ENCODE data around the gene SPEF2. TPM values are rescaled to one million over a fixed set of nuclear protein-coding genes. Genes with fewer than 3 reads are reported as not detected.

SPEF2 gene, protein sequence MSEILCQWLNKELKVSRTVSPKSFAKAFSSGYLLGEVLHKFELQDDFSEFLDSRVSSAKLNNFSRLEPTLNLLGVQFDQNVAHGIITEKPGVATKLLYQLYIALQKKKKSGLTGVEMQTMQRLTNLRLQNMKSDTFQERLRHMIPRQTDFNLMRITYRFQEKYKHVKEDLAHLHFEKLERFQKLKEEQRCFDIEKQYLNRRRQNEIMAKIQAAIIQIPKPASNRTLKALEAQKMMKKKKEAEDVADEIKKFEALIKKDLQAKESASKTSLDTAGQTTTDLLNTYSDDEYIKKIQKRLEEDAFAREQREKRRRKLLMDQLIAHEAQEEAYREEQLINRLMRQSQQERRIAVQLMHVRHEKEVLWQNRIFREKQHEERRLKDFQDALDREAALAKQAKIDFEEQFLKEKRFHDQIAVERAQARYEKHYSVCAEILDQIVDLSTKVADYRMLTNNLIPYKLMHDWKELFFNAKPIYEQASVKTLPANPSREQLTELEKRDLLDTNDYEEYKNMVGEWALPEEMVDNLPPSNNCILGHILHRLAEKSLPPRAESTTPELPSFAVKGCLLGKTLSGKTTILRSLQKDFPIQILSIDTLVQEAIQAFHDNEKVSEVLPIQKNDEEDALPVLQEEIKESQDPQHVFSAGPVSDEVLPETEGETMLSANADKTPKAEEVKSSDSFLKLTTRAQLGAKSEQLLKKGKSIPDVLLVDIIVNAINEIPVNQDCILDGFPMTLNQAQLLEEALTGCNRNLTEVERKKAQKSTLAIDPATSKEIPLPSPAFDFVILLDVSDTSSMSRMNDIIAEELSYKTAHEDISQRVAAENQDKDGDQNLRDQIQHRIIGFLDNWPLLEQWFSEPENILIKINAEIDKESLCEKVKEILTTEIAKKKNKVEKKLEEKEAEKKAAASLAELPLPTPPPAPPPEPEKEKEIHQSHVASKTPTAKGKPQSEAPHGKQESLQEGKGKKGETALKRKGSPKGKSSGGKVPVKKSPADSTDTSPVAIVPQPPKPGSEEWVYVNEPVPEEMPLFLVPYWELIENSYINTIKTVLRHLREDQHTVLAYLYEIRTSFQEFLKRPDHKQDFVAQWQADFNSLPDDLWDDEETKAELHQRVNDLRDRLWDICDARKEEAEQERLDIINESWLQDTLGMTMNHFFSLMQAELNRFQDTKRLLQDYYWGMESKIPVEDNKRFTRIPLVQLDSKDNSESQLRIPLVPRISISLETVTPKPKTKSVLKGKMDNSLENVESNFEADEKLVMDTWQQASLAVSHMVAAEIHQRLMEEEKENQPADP (N-terminal part only)
- 4.2 and 9.1 TPM in 2 replicates for total RNA-seq (2014; rRNA removed; shearing (Covaris generic); ENCODE audit: low replicate concordance)

DNA sequence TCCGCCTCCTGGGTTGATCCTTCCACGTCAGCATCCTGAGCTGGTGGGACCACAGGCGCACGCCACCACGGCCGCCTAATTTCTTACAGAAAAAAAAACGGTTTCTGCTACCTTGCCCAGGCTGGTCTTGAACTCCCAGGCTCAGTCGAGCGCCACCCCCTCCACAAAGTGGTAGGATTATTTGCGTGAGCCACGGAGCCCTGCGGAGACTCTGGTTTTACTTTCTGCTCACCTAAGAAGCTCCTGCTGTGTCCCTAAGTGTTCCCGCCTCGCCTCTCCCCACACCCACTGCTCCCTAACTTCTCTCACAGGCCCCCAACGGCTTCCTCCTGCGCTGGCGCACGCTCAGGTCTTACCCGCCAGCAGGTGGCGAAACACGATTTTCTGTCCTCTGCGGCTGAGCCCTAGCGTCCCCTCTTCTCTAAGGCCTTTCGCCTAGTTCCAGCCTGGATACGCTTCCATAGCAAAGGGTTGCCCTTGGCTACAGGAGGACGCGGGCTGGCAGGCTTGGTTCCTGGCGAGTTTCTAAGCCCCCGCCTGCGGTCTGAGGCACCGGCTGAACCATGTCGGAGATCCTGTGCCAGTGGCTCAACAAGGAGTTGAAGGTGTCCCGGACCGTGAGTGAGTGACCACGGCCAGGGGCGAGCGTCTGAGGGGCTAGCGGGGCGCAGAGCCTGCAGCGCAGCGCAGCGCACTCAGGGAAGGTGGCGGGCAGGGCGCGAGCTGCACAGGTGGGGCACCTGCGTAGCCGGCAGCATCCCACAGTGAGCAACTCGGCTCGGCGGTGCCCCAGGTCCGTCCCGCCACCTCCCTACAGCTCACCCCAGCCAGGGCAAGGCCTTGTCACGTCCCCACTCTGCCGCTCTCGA lies at the start of gene SPEF2:
Gene SPEF2, plus strand, starts transcription at position 429 of the 869 bp plus-strand sequence. Its CDS starts 135 bp downstream, at position 564.
- peak; percentile 89 for DNase-seq
- Histone ChIP-seq H3K4me3 (peak within 1 kb of the TSS; percentile 70), H3K27me3 (no peaks in the 10 kb centered on the region), H3K36me3 (no peaks in the 10 kb centered on the region), H3K9me3 (no peaks in the 10 kb centered on the region)

DNA sequence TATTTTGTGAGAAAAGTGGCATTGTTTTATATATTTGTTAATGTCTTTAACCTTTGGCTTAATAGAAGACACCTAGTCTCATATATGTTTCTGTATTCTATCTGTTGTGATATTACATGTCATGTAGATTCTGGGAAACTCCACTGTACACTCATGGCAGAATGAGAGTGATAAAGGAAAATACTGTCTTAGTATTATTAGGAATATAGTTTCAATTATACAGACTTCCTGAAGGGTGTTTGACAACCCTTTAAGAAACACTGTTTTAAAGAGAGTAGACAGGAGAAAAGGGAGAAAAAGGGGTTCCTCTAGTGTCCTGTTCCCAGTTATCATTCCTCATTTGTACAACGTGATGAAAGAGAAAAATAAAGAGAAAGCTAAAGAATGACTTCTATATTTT lies 42.1 kb upstream of the SPEF2 start:
- H3K36me3 ChIP-seq: no peaks in the 10 kb centered on the region
- no peaks in the 10 kb centered on the region; the same call in 1 of the 2 replicates for H3K27me3 ChIP-seq
- no peaks in the 10 kb centered on the region for H3K9me3 ChIP-seq
- H3K4me3 ChIP-seq: no peak overlapping the region
- no peak for DNase-seq

DNA sequence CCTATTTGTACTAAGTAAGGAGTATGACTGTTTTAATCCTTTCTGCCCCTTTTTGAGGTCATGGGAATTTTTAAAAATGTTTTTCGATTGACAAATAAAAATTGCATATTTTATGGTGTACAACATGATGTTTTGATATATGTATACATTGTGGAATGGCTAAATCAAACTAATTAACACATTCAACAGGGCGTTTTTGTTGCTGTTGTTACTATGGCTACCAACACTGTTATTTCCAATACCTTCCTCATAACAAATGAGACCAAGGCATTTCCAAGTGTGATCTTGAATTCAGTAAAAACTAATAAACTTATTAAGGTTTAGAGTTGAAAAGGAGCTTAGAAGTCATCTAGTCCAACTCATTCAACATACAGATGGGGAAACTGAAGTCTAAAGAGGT lies 30.2 kb upstream of the SPEF2 start:
- no peak for DNase-seq
- Histone ChIP-seq H3K27me3 (peaks cover 9% of the 10 kb centered on the region; the same call in 1 of the 2 replicates), H3K9me3 (no peaks in the 10 kb centered on the region), H3K36me3 (no peaks in the 10 kb centered on the region), H3K4me3 (no peak overlapping the region)

DNA sequence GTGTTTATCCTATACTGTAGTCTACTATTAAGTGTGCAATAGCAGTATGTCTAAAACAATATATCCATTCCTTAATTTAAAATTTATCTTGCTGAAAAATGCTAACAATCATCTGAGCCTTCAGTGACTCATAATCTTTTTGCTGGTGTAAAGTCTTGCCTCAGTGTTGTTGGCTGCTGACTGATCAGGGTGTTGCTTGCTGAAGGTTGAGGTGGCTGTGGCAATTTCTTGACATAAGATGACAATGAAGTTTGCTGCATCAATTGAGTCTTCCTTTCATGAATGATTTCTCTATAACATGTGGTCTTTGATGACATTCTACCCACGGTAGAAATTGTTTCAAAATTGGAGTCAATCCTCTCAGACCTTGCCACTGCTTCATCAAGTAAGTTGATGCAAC lies 24.3 kb upstream of the SPEF2 start:
- no peak for DNase-seq
- Histone ChIP-seq H3K9me3 (no peaks in the 10 kb centered on the region), H3K4me3 (no peak overlapping the region), H3K36me3 (no peaks in the 10 kb centered on the region), H3K27me3 (peaks cover 7% of the 10 kb centered on the region; the same call in 1 of the 2 replicates)

GRCh38 chr5:35598707-35599370 lies 18.8 kb upstream of the SPEF2 start:
- no peaks in the 10 kb centered on the region for H3K27me3 ChIP-seq
- H3K9me3 ChIP-seq: no peaks in the 10 kb centered on the region
- H3K4me3 ChIP-seq: no peak overlapping the region
- H3K36me3 ChIP-seq: no peaks in the 10 kb centered on the region
- no peak for DNase-seq

DNA sequence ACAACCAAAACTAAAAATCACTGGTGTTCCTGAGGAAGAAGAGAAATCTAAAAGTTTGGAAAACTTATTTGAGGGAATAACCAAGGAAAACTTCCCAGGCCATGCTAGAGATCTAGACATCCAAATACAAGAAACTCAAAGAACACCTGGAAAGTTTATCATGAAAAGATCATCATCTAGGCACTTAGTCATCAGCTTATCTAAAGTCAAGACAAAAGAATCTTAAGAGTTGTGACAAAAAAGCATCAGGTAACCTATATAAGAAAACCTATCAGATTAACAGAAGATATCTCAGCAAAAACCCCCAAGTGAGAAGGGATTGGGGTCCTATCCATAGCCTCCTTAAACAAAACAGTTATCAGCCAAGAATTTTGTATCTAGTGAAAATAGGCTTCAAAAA lies 17.1 kb upstream of the SPEF2 start:
- no peaks in the 10 kb centered on the region for H3K36me3 ChIP-seq
- H3K9me3 ChIP-seq: no peaks in the 10 kb centered on the region; the same call in 1 of the 2 replicates
- no peak overlapping the region for H3K4me3 ChIP-seq
- H3K27me3 ChIP-seq: no peaks in the 10 kb centered on the region
- no peak for DNase-seq

DNA sequence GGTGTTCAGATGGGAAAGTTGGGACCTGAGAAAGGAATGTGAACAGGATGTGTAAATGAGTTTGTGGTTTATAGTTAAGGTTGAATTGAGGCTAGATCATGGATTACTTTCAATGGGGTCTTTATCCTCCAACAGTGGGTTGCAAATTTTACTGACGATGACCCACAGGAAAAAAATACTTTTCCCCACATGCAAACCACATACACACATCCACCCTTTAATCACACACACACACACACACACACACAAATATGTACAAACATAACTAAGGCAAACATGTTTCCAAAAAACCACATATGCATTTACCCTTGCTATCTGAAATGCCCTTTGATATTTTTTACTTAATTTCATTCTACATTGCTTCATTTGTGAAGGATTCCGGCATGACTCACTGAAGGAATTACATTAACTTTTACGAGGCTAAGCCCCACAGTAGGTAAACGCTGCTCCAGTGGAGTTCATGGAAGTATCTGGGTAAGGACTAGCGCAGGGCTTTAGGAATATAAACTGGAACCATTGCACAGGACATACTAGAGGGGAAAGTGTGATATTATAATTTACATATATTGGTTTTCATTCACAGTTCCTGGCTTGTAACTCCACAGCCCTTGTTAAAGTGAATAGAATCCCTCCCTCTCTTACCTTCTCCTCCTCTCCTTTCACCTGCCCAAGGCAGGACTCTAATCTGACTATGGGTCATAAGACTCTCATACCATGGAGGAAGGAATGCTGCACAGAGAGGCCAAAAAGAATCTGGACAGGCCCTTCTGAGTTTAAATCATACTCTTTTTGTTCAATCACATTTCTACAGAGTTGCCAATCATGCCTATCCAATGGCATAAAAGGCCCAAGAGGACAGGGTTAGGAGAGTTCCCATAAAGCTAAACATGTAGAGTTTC lies 8.5 kb upstream of the SPEF2 start:
- DNase-seq: no peak
- H3K27me3 ChIP-seq: no peaks in the 10 kb centered on the region
- H3K9me3 ChIP-seq: no peaks in the 10 kb centered on the region; the same call in none of the 2 replicates
- H3K4me3 ChIP-seq: no peak overlapping the region
- H3K36me3 ChIP-seq: no peaks in the 10 kb centered on the region

GRCh38 chr5:35617060-35617434 lies 616 bp upstream of the SPEF2 start:
- H3K27me3 ChIP-seq: no peaks in the 10 kb centered on the region
- H3K4me3 ChIP-seq: peak overlapping the region; percentile 70
- no peak for DNase-seq
- H3K9me3 ChIP-seq: no peaks in the 10 kb centered on the region
- H3K36me3 ChIP-seq: no peaks in the 10 kb centered on the region

DNA sequence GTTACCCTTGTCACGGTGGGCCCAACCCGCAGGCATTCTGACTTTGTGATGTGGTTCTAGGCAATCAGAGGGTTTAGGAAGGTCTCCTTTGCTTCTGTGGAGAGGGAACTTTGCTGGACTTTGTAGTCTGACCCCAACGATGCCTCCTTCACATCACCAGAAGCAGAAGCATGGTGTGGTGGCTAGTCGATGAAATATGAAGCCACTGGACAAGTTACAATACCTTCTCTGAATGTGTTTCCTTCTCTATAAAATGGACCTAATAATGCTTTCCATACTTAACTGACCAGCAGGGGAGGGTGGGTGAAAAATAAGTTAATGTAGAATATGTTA lies 607 bp downstream of the SPEF2 start:
- no peaks in the 10 kb centered on the region for H3K9me3 ChIP-seq
- H3K36me3 ChIP-seq: no peaks in the 10 kb centered on the region
- H3K27me3 ChIP-seq: no peaks in the 10 kb centered on the region
- no peak for DNase-seq
- peak overlapping the region; percentile 70 for H3K4me3 ChIP-seq

DNA sequence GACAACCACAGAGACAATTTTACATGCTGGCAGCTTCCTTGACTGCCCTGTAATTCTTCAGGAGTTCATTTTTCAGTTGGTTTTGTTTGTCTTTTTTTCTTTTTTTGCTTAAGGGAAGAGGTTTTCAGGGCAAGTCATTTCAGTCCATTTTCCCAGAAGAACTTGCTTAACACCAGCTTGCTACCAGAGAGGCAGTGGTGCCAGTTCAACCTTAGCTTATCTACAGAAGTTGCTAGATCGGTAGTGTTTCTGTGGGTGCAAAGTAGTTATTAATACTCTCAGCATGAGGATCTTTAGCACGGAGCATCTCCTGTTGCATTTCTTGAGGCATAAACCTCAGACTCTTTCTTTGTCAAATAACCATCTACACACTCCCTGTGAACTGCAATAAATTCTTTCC lies 1.1 kb downstream of the SPEF2 start:
- peak overlapping the region; percentile 70 for H3K4me3 ChIP-seq
- no peaks in the 10 kb centered on the region for H3K9me3 ChIP-seq
- DNase-seq: no peak
- no peaks in the 10 kb centered on the region for H3K27me3 ChIP-seq
- H3K36me3 ChIP-seq: no peaks in the 10 kb centered on the region

- Histone ChIP-seq H3K36me3 (no peaks in the 10 kb centered on the region), H3K4me3 (no peak overlapping the region), H3K27me3 (no peaks in the 10 kb centered on the region), H3K9me3 (no peaks in the 10 kb centered on the region)
- no peak for DNase-seq
Measured at GRCh38 chr5:35622974-35623373, 5.3 kb downstream of the SPEF2 start.

GRCh38 chr5:35623991-35624390 lies 6.3 kb downstream of the SPEF2 start:
- Histone ChIP-seq H3K36me3 (no peaks in the 10 kb centered on the region), H3K9me3 (no peaks in the 10 kb centered on the region), H3K4me3 (no peak overlapping the region), H3K27me3 (no peaks in the 10 kb centered on the region)
- no peak for DNase-seq

DNA sequence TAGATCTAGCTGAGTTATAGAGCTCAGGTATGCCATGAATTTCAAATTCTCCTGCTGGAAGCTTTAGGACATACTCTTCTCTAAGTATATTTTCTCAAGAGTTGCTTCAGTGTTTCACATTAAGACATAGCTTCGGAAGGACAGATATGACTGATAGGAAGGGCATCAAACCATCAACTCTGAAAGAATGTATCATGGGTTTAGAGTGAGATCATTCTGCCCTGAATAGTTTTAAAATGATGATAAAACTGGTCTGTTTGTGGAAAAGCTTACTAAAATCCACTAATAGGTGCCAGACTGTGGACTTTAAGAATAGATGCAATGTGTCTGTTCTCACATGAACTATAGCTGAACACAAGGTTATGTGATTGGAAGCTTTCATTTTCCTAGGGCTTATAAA lies 8.4 kb downstream of the SPEF2 start:
- H3K27me3 ChIP-seq: no peaks in the 10 kb centered on the region
- H3K36me3 ChIP-seq: peaks cover 2% of the 10 kb centered on the region; the same call in 1 of the 2 replicates
- no peak for DNase-seq
- H3K4me3 ChIP-seq: no peak overlapping the region
- no peaks in the 10 kb centered on the region for H3K9me3 ChIP-seq

- no peak overlapping the region for H3K4me3 ChIP-seq
- H3K9me3 ChIP-seq: peaks cover 3% of the 10 kb centered on the region; the same call in 1 of the 2 replicates
- no peaks in the 10 kb centered on the region for H3K27me3 ChIP-seq
- H3K36me3 ChIP-seq: peaks cover 2% of the 10 kb centered on the region; the same call in 1 of the 2 replicates
- DNase-seq: no peak
Measured at GRCh38 chr5:35626553-35626952, 8.9 kb downstream of the SPEF2 start.

All from MG63 (cell line).